Measurements from ENCODE around the gene NCOR1. TPM values are rescaled to one million over a fixed set of nuclear protein-coding genes. Genes with fewer than 3 reads are reported as not detected.

NCOR1 gene
- total and polyA plus RNA-seq, 9 of the 15 experiments (the other 6 are each of a cell fraction or from before 2014, with no cell fraction given), result 20.2 to 66.5 (median 50.9) TPM

DNA sequence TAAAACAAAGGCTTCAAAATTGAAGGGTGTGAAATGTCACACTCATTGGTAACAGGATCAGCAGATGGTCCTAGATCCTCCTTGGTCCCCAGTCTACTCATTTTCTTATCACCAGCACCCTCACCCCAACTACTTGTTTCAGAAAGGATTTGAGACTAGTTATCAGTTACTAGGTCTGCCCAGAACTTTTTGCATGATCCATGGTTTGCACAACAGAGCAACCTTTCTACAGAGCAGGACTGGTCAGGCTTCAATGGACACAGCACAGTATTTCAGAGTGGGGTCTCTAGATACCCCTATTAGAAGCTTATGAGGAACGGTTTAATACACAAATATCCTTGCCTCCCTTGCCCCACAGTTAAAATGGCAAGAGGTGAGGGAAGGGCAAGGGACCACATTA is 190.1 kb downstream of the NCOR1 start:
- POLR2A ChIA-PET, result no interaction called here
- Histone ChIP-seq H3K79me2 (ENCODE audit: control insufficient read depth, insufficient read depth, low read length) (peaks cover 12% of the 10 kb centered on the region; the same call in 1 of the 3 replicates), H3K36me3 (ENCODE audit: control insufficient read depth, insufficient read depth, low read length) (peaks cover 77% of the 10 kb centered on the region)

DNA sequence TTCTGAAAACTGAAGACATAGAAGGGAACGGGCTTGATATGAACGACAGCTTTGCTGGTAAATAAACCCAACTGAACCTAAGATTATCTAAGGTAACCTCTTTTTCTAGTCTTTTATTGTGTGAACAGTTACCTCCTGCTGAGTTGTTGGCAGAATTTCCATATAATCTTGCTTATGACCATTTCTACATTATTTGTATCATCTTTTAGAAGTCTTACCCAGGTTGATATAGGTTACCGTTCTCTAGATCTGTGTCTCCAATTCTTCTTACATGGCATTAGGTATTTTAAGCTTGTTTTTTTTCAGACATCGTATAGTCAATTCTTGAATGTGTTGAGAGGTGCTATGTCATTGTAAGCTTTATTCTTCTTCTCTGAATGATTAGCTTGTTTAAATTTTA is 191.5 kb downstream of the NCOR1 start:
- H3K4me3 ChIP-seq, result no peak overlapping the region
- BruUV-seq (replicated peaks), result no TSS peak
- no peak overlapping the region for H3K4me2 ChIP-seq (ENCODE audit: insufficient read depth, low read length)
- TF ChIP-seq POLR2B (IDR thresholded peaks at IDR 0.05; ENCODE audit: low read depth, partially characterized antibody), result peak; percentile 5
- peak; percentile 56 for TF ChIP-seq RBM22 (IDR thresholded peaks at IDR 0.05; ENCODE audit: low read depth, low read length, poor library complexity, severe bottlenecking)
- TF ChIP-seq ARID3B (CRISPR knock-in tag; IDR thresholded peaks at IDR 0.05; ENCODE audit: borderline replicate concordance), result no peak
- TF ChIP-seq KDM4B (IDR thresholded peaks at IDR 0.05; ENCODE audit: borderline replicate concordance in 2 of 2, low read depth in 1 of 2), result no peak
- no peaks in the 10 kb centered on the region for H3K27me3 ChIP-seq (ENCODE audit: control insufficient read depth in 2 of 2, insufficient read depth in 2 of 2, low read length in 2 of 2)
- ChIA-PET CTCF (ENCODE audit: low intra/inter-chr PET ratio) (no interaction called here), POLR2A (no interaction called here)
- in situ Hi-C loops (cut with MboI) (no loop called here), intact Hi-C loops (cut with micrococcal nuclease) (no loop called here)
- H3K27ac ChIP-seq (ENCODE audit: extremely low read depth, low read depth, low read length), result no peak overlapping the region
- no peaks in the 10 kb centered on the region for H3K9me3 ChIP-seq (replicated peaks; ENCODE audit: control insufficient read depth, insufficient read depth, low read depth, low read length)
- DNase-seq (ENCODE audit: extremely low read depth in 1 of 4, low spot score in 3 of 4), result no peak
- H3K79me2 ChIP-seq (ENCODE audit: control insufficient read depth, insufficient read depth, low read length), result peaks cover 12% of the 10 kb centered on the region; the same call in 1 of the 3 replicates
- H3K4me1 ChIP-seq (replicated peaks in 1 of 2; ENCODE audit: control insufficient read depth in 2 of 2, insufficient read depth in 2 of 2, low read length in 2 of 2), result peaks cover 0 to 14% of the 10 kb centered on the region in 2 experiments; a peak in 2 of 5 replicates
- H3K36me3 ChIP-seq (ENCODE audit: control insufficient read depth, insufficient read depth, low read length), result peaks cover 78% of the 10 kb centered on the region
- H3K9ac ChIP-seq (ENCODE audit: insufficient read depth in 1 of 2, low read depth in 2 of 2, low read length in 2 of 2), result no peak overlapping the region
- ATAC-seq, result no peak
- H4K20me1 ChIP-seq (replicated peaks; ENCODE audit: control insufficient read depth, insufficient read depth, low read length), result no peaks in the 10 kb centered on the region
- no peak for FAIRE-seq
- H3K9me1 ChIP-seq (ENCODE audit: control insufficient read depth, insufficient read depth, low read length), result no peaks in the 10 kb centered on the region
- H2AFZ ChIP-seq (ENCODE audit: low read depth, low read length), result no peak overlapping the region
- 86% methylated on average over 3 of the region's 4 CpGs for WGBS (ENCODE audit: insufficient coverage, low coverage, missing lambda C conversion rate)

More for the DNA sequence above, 190.1 kb downstream of the NCOR1 start:
- TF ChIP-seq HMBOX1 (IDR thresholded peaks at IDR 0.05), result peak; percentile 52; the same call in 1 of the 2 replicates
- no peak for TF ChIP-seq ZNF212 (CRISPR knock-in tag; IDR thresholded peaks at IDR 0.05)
- ATAC-seq (no peak), FAIRE-seq (no peak), DNase-seq (ENCODE audit: extremely low read depth in 1 of 4, low spot score in 3 of 4) (no peak)
- Histone ChIP-seq H3K27ac (ENCODE audit: extremely low read depth, low read depth, low read length) (no peak overlapping the region), H3K4me1 (replicated peaks in 1 of 2; ENCODE audit: control insufficient read depth in 2 of 2, insufficient read depth in 2 of 2, low read length in 2 of 2) (peaks cover 0 to 14% of the 10 kb centered on the region in 2 experiments; a peak in 2 of 5 replicates), H3K9me1 (ENCODE audit: control insufficient read depth, insufficient read depth, low read length) (no peaks in the 10 kb centered on the region), H3K27me3 (ENCODE audit: control insufficient read depth in 2 of 2, insufficient read depth in 2 of 2, low read length in 2 of 2) (no peaks in the 10 kb centered on the region), H3K9ac (ENCODE audit: insufficient read depth in 1 of 2, low read depth in 2 of 2, low read length in 2 of 2) (no peak overlapping the region), H3K4me3 (no peak overlapping the region), H2AFZ (ENCODE audit: low read depth, low read length) (no peak overlapping the region), H4K20me1 (replicated peaks; ENCODE audit: control insufficient read depth, insufficient read depth, low read length) (no peaks in the 10 kb centered on the region), H3K4me2 (ENCODE audit: insufficient read depth, low read length) (no peak overlapping the region), H3K9me3 (replicated peaks; ENCODE audit: control insufficient read depth, insufficient read depth, low read depth, low read length) (no peaks in the 10 kb centered on the region)
- intact Hi-C loops (cut with micrococcal nuclease) (no loop called here), in situ Hi-C loops (cut with MboI) (no loop called here)
- BruUV-seq (replicated peaks), result no TSS peak
- CTCF ChIA-PET (ENCODE audit: low intra/inter-chr PET ratio), result no interaction called here
- WGBS (ENCODE audit: insufficient coverage, low coverage, missing lambda C conversion rate), result 88% methylated on average over 1 of the region's 1 CpG
